Measurements from ENCODE around the gene TLL1.

Gene TLL1

GRCh38 chr4:165947019-165947418, 74.0 kb downstream of the TLL1 start:
- FAIRE-seq (no peak), DNase-seq (ENCODE audit: insufficient read length) (no peak)

GRCh38 chr4:165953181-165953580, 80.1 kb downstream of the TLL1 start:
- DNase-seq (ENCODE audit: insufficient read length) (no peak), FAIRE-seq (no peak)
- TF ChIP-seq POLR2A (IDR thresholded peaks at IDR 0.05; ENCODE audit: low read depth, low read length) (no peak), TAF1 (IDR thresholded peaks at IDR 0.05; ENCODE audit: borderline replicate concordance, low read depth, low read length) (no peak), POLR2AphosphoS5 (IDR thresholded peaks at IDR 0.05; ENCODE audit: low read depth, low read length) (no peak)

More at GRCh38 chr4:165947019-165947418, 74.0 kb downstream of the TLL1 start:
- TF ChIP-seq TAF1 (IDR thresholded peaks at IDR 0.05; ENCODE audit: borderline replicate concordance, low read depth, low read length) (no peak), POLR2AphosphoS5 (IDR thresholded peaks at IDR 0.05; ENCODE audit: low read depth, low read length) (no peak)

GRCh38 chr4:165963621-165964020, 90.6 kb downstream of the TLL1 start:
- no peak for TF ChIP-seq TAF1 (IDR thresholded peaks at IDR 0.05; ENCODE audit: borderline replicate concordance, low read depth, low read length)
- TF ChIP-seq POLR2AphosphoS5 (IDR thresholded peaks at IDR 0.05; ENCODE audit: low read depth, low read length) = no peak
- no peak for TF ChIP-seq POLR2A (IDR thresholded peaks at IDR 0.05; ENCODE audit: low read depth, low read length)
- DNase-seq (ENCODE audit: insufficient read length) (no peak), FAIRE-seq (no peak)

GRCh38 chr4:165964591-165964990, 91.6 kb downstream of the TLL1 start:
- no peak for TF ChIP-seq POLR2AphosphoS5 (IDR thresholded peaks at IDR 0.05; ENCODE audit: low read depth, low read length)
- TF ChIP-seq POLR2A (IDR thresholded peaks at IDR 0.05; ENCODE audit: low read depth, low read length) = no peak
- TF ChIP-seq TAF1 (IDR thresholded peaks at IDR 0.05; ENCODE audit: borderline replicate concordance, low read depth, low read length) = no peak

GRCh38 chr4:165965503-165965902, 92.5 kb downstream of the TLL1 start:
- TF ChIP-seq TAF1 (IDR thresholded peaks at IDR 0.05; ENCODE audit: borderline replicate concordance, low read depth, low read length) (no peak), POLR2AphosphoS5 (IDR thresholded peaks at IDR 0.05; ENCODE audit: low read depth, low read length) (no peak), POLR2A (IDR thresholded peaks at IDR 0.05; ENCODE audit: low read depth, low read length) (no peak)
- FAIRE-seq = no peak
- DNase-seq (ENCODE audit: insufficient read length) = no peak

More at GRCh38 chr4:165964591-165964990, 91.6 kb downstream of the TLL1 start:
- DNase-seq (ENCODE audit: insufficient read length) = no peak
- no peak for FAIRE-seq

- TF ChIP-seq POLR2A (IDR thresholded peaks at IDR 0.05; ENCODE audit: low read depth, low read length) (no peak), POLR2AphosphoS5 (IDR thresholded peaks at IDR 0.05; ENCODE audit: low read depth, low read length) (no peak), TAF1 (IDR thresholded peaks at IDR 0.05; ENCODE audit: borderline replicate concordance, low read depth, low read length) (no peak)
- FAIRE-seq (no peak), DNase-seq (ENCODE audit: insufficient read length) (no peak)
Observed at GRCh38 chr4:165966833-165967232, 93.8 kb downstream of the TLL1 start.

- no peak for FAIRE-seq
Observed at GRCh38 chr4:165967486-165967885, 94.4 kb downstream of the TLL1 start.

GRCh38 chr4:165970703-165971420, 97.8 kb downstream of the TLL1 start:
- TF ChIP-seq TAF1 (IDR thresholded peaks at IDR 0.05; ENCODE audit: borderline replicate concordance, low read depth, low read length) = no peak
- no peak for TF ChIP-seq POLR2A (IDR thresholded peaks at IDR 0.05; ENCODE audit: low read depth, low read length)
- TF ChIP-seq POLR2AphosphoS5 (IDR thresholded peaks at IDR 0.05; ENCODE audit: low read depth, low read length) = no peak
- DNase-seq (ENCODE audit: insufficient read length) = no peak
- no peak for FAIRE-seq

More at GRCh38 chr4:165967486-165967885, 94.4 kb downstream of the TLL1 start:
- no peak for TF ChIP-seq POLR2A (IDR thresholded peaks at IDR 0.05; ENCODE audit: low read depth, low read length)
- no peak for TF ChIP-seq TAF1 (IDR thresholded peaks at IDR 0.05; ENCODE audit: borderline replicate concordance, low read depth, low read length)
- TF ChIP-seq POLR2AphosphoS5 (IDR thresholded peaks at IDR 0.05; ENCODE audit: low read depth, low read length) = no peak
- DNase-seq (ENCODE audit: insufficient read length) = no peak

- DNase-seq (ENCODE audit: insufficient read length) = no peak
- no peak for FAIRE-seq
- TF ChIP-seq TAF1 (IDR thresholded peaks at IDR 0.05; ENCODE audit: borderline replicate concordance, low read depth, low read length) (no peak), POLR2AphosphoS5 (IDR thresholded peaks at IDR 0.05; ENCODE audit: low read depth, low read length) (no peak), POLR2A (IDR thresholded peaks at IDR 0.05; ENCODE audit: low read depth, low read length) (no peak)
Observed at GRCh38 chr4:165971446-165971845, 98.4 kb downstream of the TLL1 start.

GRCh38 chr4:165971933-165972332, 98.9 kb downstream of the TLL1 start:
- no peak for DNase-seq (ENCODE audit: insufficient read length)
- FAIRE-seq = no peak
- TF ChIP-seq TAF1 (IDR thresholded peaks at IDR 0.05; ENCODE audit: borderline replicate concordance, low read depth, low read length) = no peak
- no peak for TF ChIP-seq POLR2A (IDR thresholded peaks at IDR 0.05; ENCODE audit: low read depth, low read length)
- no peak for TF ChIP-seq POLR2AphosphoS5 (IDR thresholded peaks at IDR 0.05; ENCODE audit: low read depth, low read length)

GRCh38 chr4:165972747-165973146, 99.7 kb downstream of the TLL1 start:
- TF ChIP-seq POLR2A (IDR thresholded peaks at IDR 0.05; ENCODE audit: low read depth, low read length) = no peak
- no peak for TF ChIP-seq POLR2AphosphoS5 (IDR thresholded peaks at IDR 0.05; ENCODE audit: low read depth, low read length)
- no peak for TF ChIP-seq TAF1 (IDR thresholded peaks at IDR 0.05; ENCODE audit: borderline replicate concordance, low read depth, low read length)
- FAIRE-seq (no peak), DNase-seq (ENCODE audit: insufficient read length) (no peak)

GRCh38 chr4:165982934-165983333, 109.9 kb downstream of the TLL1 start:
- no peak for TF ChIP-seq TAF1 (IDR thresholded peaks at IDR 0.05; ENCODE audit: borderline replicate concordance, low read depth, low read length)
- TF ChIP-seq POLR2AphosphoS5 (IDR thresholded peaks at IDR 0.05; ENCODE audit: low read depth, low read length) = no peak
- TF ChIP-seq POLR2A (IDR thresholded peaks at IDR 0.05; ENCODE audit: low read depth, low read length) = no peak
- FAIRE-seq (no peak), DNase-seq (ENCODE audit: insufficient read length) (no peak)
